HT-29 (cell line): Measurements from ENCODE around the gene CDKL5. TPM values are rescaled to one million over a fixed set of nuclear protein-coding genes. Genes with fewer than 3 reads are reported as not detected.

Experiments used
- DNase-seq: peaks from one replicate; pipeline ENCODE4 v3.0.0-alpha.2; 2015; ENCODE audit warnings: low spot score
- total RNA-seq: library from RNA; depleted of rRNA; stranded (reverse); fragments of >200 nt; shearing (Covaris generic); gene quantifications from 2 replicates; pipeline ENCODE4 v1.2.3, GENCODE V29; 2014

CDKL5 gene
- total RNA-seq, 1 experiment from 2014 or later = 3.2 TPM

GRCh38 chrX:18647621-18648020 lies 222.2 kb downstream of the CDKL5 start:
- no peak for DNase-seq

- peak; percentile 4 for DNase-seq
These were observed 224.1 kb downstream of the CDKL5 start for GRCh38 chrX:18649498-18649951.

GRCh38 chrX:18650662-18651061 lies 225.3 kb downstream of the CDKL5 start:
- no peak for DNase-seq

- no peak for DNase-seq
These were observed 227.2 kb downstream of the CDKL5 start for GRCh38 chrX:18652636-18653035.

GRCh38 chrX:18654875-18655836 lies 229.7 kb downstream of the CDKL5 start:
- DNase-seq = no peak

GRCh38 chrX:18661273-18661672 lies 235.9 kb downstream of the CDKL5 start:
- DNase-seq = no peak

GRCh38 chrX:18664947-18665346 lies 239.5 kb downstream of the CDKL5 start:
- DNase-seq = peak; percentile 12

GRCh38 chrX:18666614-18667013 lies 241.2 kb downstream of the CDKL5 start:
- no peak for DNase-seq

GRCh38 chrX:18668071-18668835 lies 242.8 kb downstream of the CDKL5 start:
- DNase-seq = no peak

- DNase-seq = no peak
These were observed 246.6 kb downstream of the CDKL5 start, which contains the start of gene RS1 for GRCh38 chrX:18672008-18672407. TSS of gene RS1 (minus strand) at chrX:18672108. CDS start at chrX:18672068, 40 bp downstream.

- DNase-seq = no peak
These were observed 249.0 kb downstream of the CDKL5 start for GRCh38 chrX:18674417-18674787.

GRCh38 chrX:18674788-18675735 lies 249.7 kb downstream of the CDKL5 start:
- peak; percentile 86 for DNase-seq

- peak; percentile 12 for DNase-seq
These were observed 250.6 kb downstream of the CDKL5 start for GRCh38 chrX:18676050-18676449.

- DNase-seq = peak; percentile 71
These were observed 251.1 kb downstream of the CDKL5 start for GRCh38 chrX:18676470-18676869.

GRCh38 chrX:18677161-18677869 lies 251.9 kb downstream of the CDKL5 start:
- DNase-seq = peak; percentile 19

- no peak for DNase-seq
These were observed 256.6 kb downstream of the CDKL5 start for GRCh38 chrX:18681996-18682395.

GRCh38 chrX:18682979-18683387 lies 257.6 kb downstream of the CDKL5 start:
- no peak for DNase-seq

- DNase-seq = no peak
These were observed 262.6 kb downstream of the CDKL5 start for GRCh38 chrX:18687856-18688495.

GRCh38 chrX:18691431-18691830 lies 266.0 kb downstream of the CDKL5 start:
- DNase-seq = no peak

- no peak for DNase-seq
These were observed 267.1 kb downstream of the CDKL5 start for GRCh38 chrX:18692541-18692940.
